Spleen (tissue), 7 donors: ENCODE measurements around the gene ATG16L1.

ENCODE experiments used
- CTCF ChIP-seq, 11 experiments: fragments of 200-600 bp in 7 of 11; fragments of 450-650 bp in 4 of 11; sonication (generic) in 4 of 11; IDR thresholded peaks in 8 of 11; conservative IDR thresholded peaks in 3 of 11; 1 replicate in 7 of 11; 2 replicates in 4 of 11; pipeline versions ENCODE4 v1.4.0 to v1.8.0; 2016 to 2021; ENCODE audit warnings: antibody characterized with exemption in 11 of 11, inconsistent platforms in 4 of 11, mild to moderate bottlenecking in 1 of 11
- POLR2A ChIP-seq, 3 donors: fragments of 450-650 bp; IDR thresholded peaks; one replicate each; pipeline ENCODE4 v1.5.1; 2017; ENCODE audit warnings: antibody characterized with exemption in 3 of 3, mild to moderate bottlenecking in 1 of 3
- donor health status: DM: no; HTN: no; CAD: no; lungs with moderate emphysema.
- donor health status: DM: no; HTN: no; CAD: no.
- donor health status: DM: no; HTN: no; CAD: no.

GRCh38 chr2:233203060-233203459 lies 48.4 kb upstream of the ATG16L1 start:
- TF ChIP-seq POLR2A (IDR thresholded peaks at IDR 0.05) = no peak
- TF ChIP-seq CTCF (IDR thresholded peaks at IDR 0.05 in 8 of 11, conservative IDR thresholded peaks at IDR 0.05 in 3 of 11) = no peak
